CD4-positive, alpha-beta memory T cell (primary cell): ENCODE measurements around the gene MICU1. TPM values are rescaled to one million over a fixed set of nuclear protein-coding genes. Genes with fewer than 3 reads are reported as not detected.

Experiments used
- CTCF ChIA-PET: fragments of 350-600 bp; sonication (Branson Sonifier 250); formaldehyde crosslinking; loops from one replicate; lab custom pipeline; 2021; ENCODE audit warnings: inconsistent platforms; ENCODE audit not compliant: partially characterized antibody; lab: Charles Lee
- POLR2A ChIA-PET: fragments of 350-600 bp; sonication (Branson Sonifier 250); formaldehyde crosslinking; loops from one replicate; lab custom pipeline; 2021; ENCODE audit not compliant: partially characterized antibody; lab: Charles Lee
- DNase-seq, 5 donors: peaks; one replicate each; pipeline versions ENCODE4 v3.0.0 to v3.0.0-alpha.2; 2020 to 2022; ENCODE audit warnings: mixed read lengths in 1 of 5
- H3K27ac ChIP-seq: one replicate; pipeline ENCODE4 v1.7.0; 2013; ENCODE audit warnings: low read depth, low read length
- H3K27me3 ChIP-seq: 2 replicates; pipeline ENCODE4 v1.7.0; 2013; ENCODE audit warnings: mild to moderate bottlenecking, low read length, moderate library complexity; ENCODE audit not compliant: insufficient read depth
- H3K36me3 ChIP-seq: 2 replicates; pipeline ENCODE4 v1.7.0; 2013; ENCODE audit warnings: mild to moderate bottlenecking, low read length, moderate library complexity; ENCODE audit not compliant: insufficient read depth
- H3K4me1 ChIP-seq: 2 replicates; pipeline ENCODE4 v1.7.0; 2013; ENCODE audit warnings: mild to moderate bottlenecking, low read length, moderate library complexity; ENCODE audit not compliant: insufficient read depth
- H3K4me3 ChIP-seq, 2 donors: one replicate each; pipeline ENCODE4 v1.7.0; 2013; ENCODE audit warnings: low read length in 2 of 2, mild to moderate bottlenecking in 1 of 2
- H3K9me3 ChIP-seq, 2 donors: one replicate each; pipeline ENCODE4 v1.7.0; 2013; ENCODE audit warnings: low read length in 2 of 2, control low read depth in 1 of 2; ENCODE audit not compliant: control insufficient read depth in 1 of 2
- H3K27ac Mint-ChIP-seq, 7 donors: one replicate each; pipeline ENCODE4 v1.8.0; 2020 to 2021; ENCODE audit warnings: mixed read lengths in 7 of 7, mild to moderate bottlenecking in 6 of 7, inconsistent platforms in 3 of 7, moderate library complexity in 3 of 7
- H3K27me3 Mint-ChIP-seq, 2 donors: one replicate each; pipeline ENCODE4 v1.8.0; 2020 to 2021; ENCODE audit warnings: mixed read lengths in 2 of 2
- H3K36me3 Mint-ChIP-seq, 2 donors: one replicate each; pipeline ENCODE4 v1.8.0; 2020 to 2021; ENCODE audit warnings: mixed read lengths in 2 of 2, inconsistent platforms in 1 of 2, mild to moderate bottlenecking in 1 of 2
- H3K4me1 Mint-ChIP-seq, 4 donors: one replicate each; pipeline ENCODE4 v1.8.0; 2020 to 2021; ENCODE audit warnings: mixed read lengths in 4 of 4, mild to moderate bottlenecking in 1 of 4
- H3K4me3 Mint-ChIP-seq, 8 donors: one replicate each; pipeline ENCODE4 v1.8.0; 2020 to 2021; ENCODE audit warnings: mixed read lengths in 8 of 8, mild to moderate bottlenecking in 7 of 8, moderate library complexity in 6 of 8, inconsistent platforms in 3 of 8
- H3K9me3 Mint-ChIP-seq, 8 donors: one replicate each; pipeline ENCODE4 v1.8.0; 2020 to 2021; ENCODE audit warnings: mixed read lengths in 8 of 8, mild to moderate bottlenecking in 5 of 8, inconsistent platforms in 3 of 8, moderate library complexity in 1 of 8
- intact Hi-C: fragments of 100-400 bp; cut with micrococcal nuclease; formaldehyde crosslinking; loops from one replicate; pipeline ENCODE4 v1.15.1; 2023
- polyA plus RNA-seq, 2 donors: library from polyadenylated mRNA; unstranded; fragments of 300-500 nt; fragmentation: Illumina TruSeq; gene quantifications; one replicate each; pipeline ENCODE4 v1.2.3, GENCODE V29; 2021
- total RNA-seq, 2 experiments: library from RNA; stranded (reverse); gene quantifications; one replicate each; pipeline ENCODE4 v1.2.3, GENCODE V29; 2021

Gene MICU1
- total and polyA plus RNA-seq, 4 experiments from 2014 or later: 24.9 to 30.4 (median 27.1) TPM

GRCh38 chr10:72660220-72660619 lies 34.3 kb upstream of the MICU1 start:
- H3K9me3 ChIP-seq: no peaks in the 10 kb centered on the region
- ChIA-PET POLR2A (no interaction called here), CTCF (no interaction called here)
- H3K27me3 Mint-ChIP-seq: peaks cover 2 to 3% of the 10 kb centered on the region in 2 donors
- no peaks in the 10 kb centered on the region for H3K36me3 Mint-ChIP-seq
- no peaks in the 10 kb centered on the region for H3K27me3 ChIP-seq
- no peaks in the 10 kb centered on the region for H3K4me1 Mint-ChIP-seq
- DNase-seq: no peak
- H3K4me3 ChIP-seq: no peak overlapping the region
- no peaks in the 10 kb centered on the region for H3K36me3 ChIP-seq
- no peak overlapping the region for H3K4me3 Mint-ChIP-seq
- H3K9me3 Mint-ChIP-seq: no peaks in the 10 kb centered on the region
- H3K27ac ChIP-seq: no peak overlapping the region
- no peaks in the 10 kb centered on the region for H3K4me1 ChIP-seq
- intact Hi-C loops: no loop called here
- no peak overlapping the region for H3K27ac Mint-ChIP-seq

GRCh38 chr10:72659694-72660093 lies 33.8 kb upstream of the MICU1 start:
- Mint-ChIP-seq H3K27me3 (peaks cover 2 to 3% of the 10 kb centered on the region in 2 donors), H3K4me1 (no peaks in the 10 kb centered on the region), H3K9me3 (no peaks in the 10 kb centered on the region), H3K27ac (no peak overlapping the region), H3K36me3 (no peaks in the 10 kb centered on the region), H3K4me3 (no peak overlapping the region)
- no peak for DNase-seq
- Histone ChIP-seq H3K27ac (no peak overlapping the region), H3K9me3 (no peaks in the 10 kb centered on the region), H3K27me3 (no peaks in the 10 kb centered on the region), H3K4me3 (no peak overlapping the region), H3K4me1 (no peaks in the 10 kb centered on the region), H3K36me3 (no peaks in the 10 kb centered on the region)
- ChIA-PET POLR2A (no interaction called here), CTCF (no interaction called here)
- intact Hi-C loops: no loop called here

GRCh38 chr10:72658696-72659400 lies 33.0 kb upstream of the MICU1 start:
- no peaks in the 10 kb centered on the region for H3K36me3 ChIP-seq
- Mint-ChIP-seq H3K9me3 (no peaks in the 10 kb centered on the region), H3K27ac (no peak overlapping the region), H3K4me1 (no peaks in the 10 kb centered on the region), H3K36me3 (no peaks in the 10 kb centered on the region), H3K4me3 (no peak overlapping the region), H3K27me3 (peaks cover 2 to 3% of the 10 kb centered on the region in 2 donors)
- no peak overlapping the region for H3K4me3 ChIP-seq
- POLR2A ChIA-PET: no interaction called here
- H3K27ac ChIP-seq: no peak overlapping the region
- CTCF ChIA-PET: no interaction called here
- no peaks in the 10 kb centered on the region for H3K27me3 ChIP-seq
- H3K4me1 ChIP-seq: no peaks in the 10 kb centered on the region
- intact Hi-C loops: no loop called here
- H3K9me3 ChIP-seq: no peaks in the 10 kb centered on the region
- DNase-seq: no peak

GRCh38 chr10:72654720-72655119 lies 28.8 kb upstream of the MICU1 start:
- no peak overlapping the region for H3K4me3 Mint-ChIP-seq
- no peaks in the 10 kb centered on the region for H3K4me1 Mint-ChIP-seq
- H3K27ac Mint-ChIP-seq: no peak overlapping the region

GRCh38 chr10:72653383-72654096 lies 27.7 kb upstream of the MICU1 start:
- H3K9me3 Mint-ChIP-seq: no peaks in the 10 kb centered on the region
- Histone ChIP-seq H3K9me3 (no peaks in the 10 kb centered on the region), H3K27me3 (no peaks in the 10 kb centered on the region), H3K4me1 (no peaks in the 10 kb centered on the region), H3K4me3 (no peak overlapping the region), H3K36me3 (no peaks in the 10 kb centered on the region), H3K27ac (no peak overlapping the region)
- no peaks in the 10 kb centered on the region for H3K4me1 Mint-ChIP-seq
- peak overlapping the region in 1 of 7 donors; percentile 1 for H3K27ac Mint-ChIP-seq
- no peak overlapping the region for H3K4me3 Mint-ChIP-seq
- DNase-seq: no peak
- no peaks in the 10 kb centered on the region for H3K27me3 Mint-ChIP-seq
- no peaks in the 10 kb centered on the region for H3K36me3 Mint-ChIP-seq
- intact Hi-C loops: no loop called here
- ChIA-PET CTCF (no interaction called here), POLR2A (no interaction called here)

More at GRCh38 chr10:72654720-72655119, 28.8 kb upstream of the MICU1 start:
- POLR2A ChIA-PET: no interaction called here
- H3K4me1 ChIP-seq: no peaks in the 10 kb centered on the region
- H3K4me3 ChIP-seq: no peak overlapping the region
- DNase-seq: no peak
- CTCF ChIA-PET: no interaction called here
- Mint-ChIP-seq H3K27me3 (no peaks in the 10 kb centered on the region), H3K36me3 (no peaks in the 10 kb centered on the region), H3K9me3 (no peaks in the 10 kb centered on the region)
- H3K36me3 ChIP-seq: no peaks in the 10 kb centered on the region
- intact Hi-C loops: no loop called here
- no peaks in the 10 kb centered on the region for H3K27me3 ChIP-seq
- no peak overlapping the region for H3K27ac ChIP-seq
- no peaks in the 10 kb centered on the region for H3K9me3 ChIP-seq

GRCh38 chr10:72649291-72649690 lies 23.4 kb upstream of the MICU1 start:
- Mint-ChIP-seq H3K27ac (no peak overlapping the region), H3K4me1 (no peaks in the 10 kb centered on the region), H3K27me3 (peaks cover 1 to 6% of the 10 kb centered on the region in 2 donors), H3K9me3 (no peaks in the 10 kb centered on the region), H3K4me3 (no peak overlapping the region), H3K36me3 (no peaks in the 10 kb centered on the region)
- intact Hi-C loops: no loop called here
- Histone ChIP-seq H3K9me3 (no peaks in the 10 kb centered on the region), H3K36me3 (no peaks in the 10 kb centered on the region), H3K4me1 (no peaks in the 10 kb centered on the region), H3K4me3 (no peak overlapping the region), H3K27me3 (no peaks in the 10 kb centered on the region), H3K27ac (no peak overlapping the region)
- ChIA-PET CTCF (no interaction called here), POLR2A (no interaction called here)
- no peak for DNase-seq

GRCh38 chr10:72648301-72648700 lies 22.4 kb upstream of the MICU1 start:
- no peak overlapping the region for H3K27ac Mint-ChIP-seq
- Histone ChIP-seq H3K4me1 (no peaks in the 10 kb centered on the region), H3K27me3 (no peaks in the 10 kb centered on the region), H3K27ac (no peak overlapping the region), H3K4me3 (no peak overlapping the region), H3K9me3 (no peaks in the 10 kb centered on the region), H3K36me3 (no peaks in the 10 kb centered on the region)
- no peaks in the 10 kb centered on the region for H3K9me3 Mint-ChIP-seq
- no peak overlapping the region for H3K4me3 Mint-ChIP-seq
- no peaks in the 10 kb centered on the region for H3K4me1 Mint-ChIP-seq
- ChIA-PET POLR2A (no interaction called here), CTCF (no interaction called here)
- no peak for DNase-seq
- no peaks in the 10 kb centered on the region for H3K36me3 Mint-ChIP-seq
- H3K27me3 Mint-ChIP-seq: peaks cover 1 to 6% of the 10 kb centered on the region in 2 donors
- intact Hi-C loops: no loop called here
